Neural cell (in vitro differentiated cells): Measurements from ENCODE around the gene ERGIC3.

Experiments used
- CTCF ChIP-seq: fragments of 450-650 bp; IDR thresholded peaks from 2 replicates; pipeline ENCODE4 v1.5.1; 2014; ENCODE audit warnings: antibody characterized with exemption, mild to moderate bottlenecking, moderate library complexity; ENCODE audit not compliant: poor library complexity, severe bottlenecking
- EP300 ChIP-seq: fragments of 450-650 bp; conservative IDR thresholded peaks from 2 replicates; pipeline ENCODE4 v1.6.1; 2014; ENCODE audit warnings: antibody characterized with exemption, mild to moderate bottlenecking, moderate library complexity; ENCODE audit not compliant: poor library complexity, severe bottlenecking
- EZH2 ChIP-seq: fragments of 200-600, 300-800 bp; shearing (Covaris generic), sonication (generic); IDR thresholded peaks from 2 replicates; pipeline ENCODE4 v1.6.1; 2014; ENCODE audit warnings: antibody characterized with exemption, low read length, borderline replicate concordance, mild to moderate bottlenecking; ENCODE audit not compliant: insufficient read depth, poor library complexity, severe bottlenecking
- MXI1 ChIP-seq: fragments of 450-650 bp; conservative IDR thresholded peaks from 2 replicates; pipeline ENCODE4 v1.6.1; 2014; ENCODE audit warnings: antibody characterized with exemption, mild to moderate bottlenecking; ENCODE audit not compliant: poor library complexity, severe bottlenecking
- POLR2AphosphoS5 ChIP-seq: IDR thresholded peaks from 2 replicates; pipeline ENCODE4 v1.6.1; 2012
- RAD21 ChIP-seq: fragments of 450-650 bp; conservative IDR thresholded peaks from 2 replicates; pipeline ENCODE4 v1.6.1; 2014; ENCODE audit warnings: antibody characterized with exemption, mild to moderate bottlenecking, moderate library complexity
- REST ChIP-seq: IDR thresholded peaks from 2 replicates; pipeline ENCODE4 v1.6.1; 2012; ENCODE audit warnings: borderline replicate concordance
- SMC3 ChIP-seq: fragments of 450-650 bp; conservative IDR thresholded peaks from 2 replicates; pipeline ENCODE4 v1.6.1; 2014; ENCODE audit warnings: antibody characterized with exemption, mild to moderate bottlenecking, moderate library complexity; ENCODE audit not compliant: poor library complexity
- TAF1 ChIP-seq: IDR thresholded peaks from 2 replicates; pipeline ENCODE4 v1.6.1; 2012; ENCODE audit warnings: low read depth

- no peak for TF ChIP-seq CTCF
- no peak for TF ChIP-seq EP300
- no peak for TF ChIP-seq POLR2AphosphoS5
- no peak for TF ChIP-seq REST
- TF ChIP-seq SMC3, result no peak
- TF ChIP-seq MXI1, result no peak
- TF ChIP-seq EZH2, result no peak
- no peak for TF ChIP-seq TAF1
- TF ChIP-seq RAD21, result no peak
These were observed 18.7 kb downstream of the ERGIC3 start for GRCh38 chr20:35560541-35560940.
